Esophagus (tissue), 2 donors: Measurements from ENCODE around the gene NUP160. TPM values are rescaled to one million over a fixed set of nuclear protein-coding genes. Genes with fewer than 3 reads are reported as not detected.
"Not testable (repeated sequence)": the region's sequence is repeated elsewhere in the genome, so short reads cannot be mapped to it uniquely, and the experiment has no call there.

Experiments used
- H3K27ac ChIP-seq, 2 donors: one replicate each; pipeline ENCODE4 v1.5.1; 2013; ENCODE audit warnings: low read depth in 2 of 2, mild to moderate bottlenecking in 2 of 2, inconsistent platforms in 1 of 2, low read length in 1 of 2, moderate library complexity in 1 of 2
- H3K27me3 ChIP-seq, 2 donors: one replicate each; pipeline ENCODE4 v1.6.1; 2013; ENCODE audit warnings: low read length in 2 of 2, control low read depth in 1 of 2, mild to moderate bottlenecking in 1 of 2; ENCODE audit not compliant: insufficient read depth in 2 of 2, control insufficient read depth in 1 of 2
- H3K36me3 ChIP-seq, 2 donors: one replicate each; pipeline ENCODE4 v1.6.1; 2013; ENCODE audit warnings: low read length in 1 of 2; ENCODE audit not compliant: control insufficient read depth in 2 of 2, insufficient read depth in 2 of 2
- H3K4me1 ChIP-seq, 2 donors: one replicate each; pipeline ENCODE4 v1.6.1; 2013; ENCODE audit warnings: low read length in 1 of 2; ENCODE audit not compliant: control insufficient read depth in 2 of 2, insufficient read depth in 2 of 2
- H3K4me3 ChIP-seq, 2 donors: one replicate each; pipeline ENCODE4 v1.5.1; 2013; ENCODE audit warnings: low read length in 2 of 2, mild to moderate bottlenecking in 2 of 2, low read depth in 1 of 2, moderate library complexity in 1 of 2
- H3K9me3 ChIP-seq, 2 donors: one replicate each; pipeline ENCODE4 v1.6.1; 2013; ENCODE audit warnings: mild to moderate bottlenecking in 2 of 2, low read depth in 1 of 2, low read length in 1 of 2, moderate library complexity in 1 of 2; ENCODE audit not compliant: control insufficient read depth in 2 of 2, insufficient read depth in 1 of 2
- WGBS, 2 donors: extraction: QIAGEN DNeasy Blood & Tissue Kit; methylation state at CpG; one replicate each; pipeline ENCODE4 v1.1.7; 2013; 5-methylcytosine and 5-hydroxymethylcytosine counted together
- polyA plus RNA-seq, 2 donors: library from polyadenylated mRNA; stranded (reverse); fragments of 200-250 nt; gene quantifications; one replicate each; pipeline ENCODE4 v1.2.3, GENCODE V29; 2013
- donor health status: healthy with polysubstance abuse.
- donor health status: Bipolar disorder and iron deficiency.

Gene NUP160
- polyA plus RNA-seq, 2 donors = 10.4 to 10.9 TPM

DNA sequence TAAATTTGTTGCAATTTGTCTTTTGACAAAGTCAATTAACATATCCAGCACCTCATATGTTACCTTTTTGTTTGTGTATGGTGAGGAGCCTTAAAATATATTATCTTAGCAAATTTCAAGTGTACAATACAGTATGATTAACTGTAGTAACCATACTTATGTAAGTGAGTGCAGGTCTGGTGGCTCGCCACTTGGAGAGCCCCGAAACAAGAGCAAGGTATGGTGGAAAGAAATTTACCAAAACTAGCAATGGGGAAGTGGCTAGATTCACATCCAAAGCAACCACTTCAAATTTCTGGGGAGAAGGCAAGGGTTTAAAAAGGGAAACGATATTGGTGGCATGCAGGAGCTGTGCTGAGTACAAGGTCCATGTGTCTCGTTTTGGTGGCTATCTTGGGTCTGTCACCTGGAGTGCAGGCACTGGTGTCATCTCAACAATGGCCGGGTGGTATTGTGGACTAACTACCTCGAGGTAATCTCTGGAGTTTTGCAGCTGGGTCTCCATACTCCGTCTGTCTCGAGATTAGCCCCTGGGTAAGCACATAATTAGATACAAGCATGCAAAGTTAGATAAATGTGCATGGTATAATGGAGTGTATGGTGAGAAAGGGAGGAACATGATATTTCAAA lies 72.8 kb downstream of the NUP160 start:
- H3K36me3 ChIP-seq = peaks cover 2 to 11% of the 10 kb centered on the region in 2 donors
- H3K9me3 ChIP-seq = no peaks in the 10 kb centered on the region
- H3K4me3 ChIP-seq = no peak overlapping the region
- H3K27ac ChIP-seq = no peak overlapping the region
- no peaks in the 10 kb centered on the region for H3K4me1 ChIP-seq
- no peaks in the 10 kb centered on the region for H3K27me3 ChIP-seq
- 87 to 92% methylated on average over 8 of the region's 8 CpGs for WGBS, 2 donors

DNA sequence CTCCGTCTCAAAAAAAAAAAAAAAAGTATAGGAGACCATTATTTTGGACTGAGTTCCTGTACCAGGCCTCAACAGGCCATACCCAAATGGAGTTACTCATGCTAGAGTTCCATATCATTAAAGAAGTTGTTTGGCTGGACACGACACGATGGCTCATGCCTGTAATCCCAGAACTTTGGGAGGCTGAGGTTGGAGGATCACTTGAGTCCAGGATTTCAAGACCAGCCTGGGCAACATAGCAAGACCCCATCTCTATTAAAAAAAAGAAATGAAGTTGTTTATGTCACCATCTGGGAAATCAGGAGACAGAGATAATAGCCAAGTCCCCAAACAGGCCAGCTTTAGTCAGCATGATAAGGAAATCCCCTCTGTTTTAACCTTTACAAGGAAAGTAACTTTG lies 74.3 kb downstream of the NUP160 start:
- Histone ChIP-seq H3K36me3 (peaks cover 2 to 3% of the 10 kb centered on the region in 2 donors), H3K9me3 (no peaks in the 10 kb centered on the region), H3K27me3 (no peaks in the 10 kb centered on the region), H3K4me3 (no peak overlapping the region), H3K27ac (no peak overlapping the region), H3K4me1 (no peaks in the 10 kb centered on the region)
- WGBS, 2 donors = 97 to 100% methylated on average over 3 of the region's 3 CpGs

DNA sequence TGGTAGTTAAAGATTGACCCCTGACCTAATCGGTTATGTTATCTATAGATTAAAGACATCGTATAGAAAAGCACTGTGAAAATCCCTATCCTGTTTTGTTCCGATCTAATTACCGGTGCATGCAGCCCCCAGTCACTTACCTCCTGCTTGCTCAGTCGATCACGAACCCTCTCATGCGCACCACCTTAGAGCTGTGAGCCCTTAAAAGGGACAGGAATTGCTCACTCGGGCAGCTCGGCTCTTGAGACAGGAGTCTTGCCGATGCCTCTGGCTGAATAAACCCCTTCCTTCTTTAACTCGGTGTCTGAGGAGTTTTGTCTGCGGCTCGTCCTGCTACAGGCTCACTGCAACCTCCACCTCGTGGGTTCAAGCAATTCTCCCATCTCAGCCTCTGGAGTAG lies 78.6 kb downstream of the NUP160 start:
- not testable (repeated sequence) for H3K36me3 ChIP-seq, H3K27ac ChIP-seq, H3K9me3 ChIP-seq, H3K4me3 ChIP-seq, H3K4me1 ChIP-seq, H3K27me3 ChIP-seq
- 84% methylated on average over 14 of the region's 14 CpGs for WGBS, 2 donors

DNA sequence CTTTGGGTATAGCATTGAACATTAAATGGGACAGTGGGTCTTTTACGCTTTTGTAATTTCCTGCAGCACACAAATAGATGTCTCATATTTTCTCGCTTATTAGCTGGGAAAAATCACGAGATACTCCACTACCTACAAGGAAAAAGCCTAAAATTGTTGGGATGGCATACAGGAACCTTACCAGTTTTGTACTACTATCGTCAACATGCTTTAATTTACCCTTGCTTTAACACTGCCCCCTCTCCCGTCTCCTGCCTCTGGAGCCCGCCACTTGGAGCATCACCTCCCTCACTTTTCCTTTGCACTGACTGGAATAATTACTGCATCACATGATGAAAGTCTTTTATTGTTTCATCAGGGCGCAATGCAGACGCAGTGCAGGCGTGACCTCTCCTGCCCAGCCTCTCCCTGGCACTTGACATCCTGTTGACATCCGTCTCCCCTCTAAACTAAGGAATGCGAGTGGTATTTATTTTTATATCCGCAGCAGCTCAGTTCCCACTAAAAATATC lies 80.0 kb downstream of the NUP160 start:
- peaks cover 0 to 2% of the 10 kb centered on the region in 2 donors for H3K4me1 ChIP-seq
- 3 to 5% methylated on average over 12 of the region's 12 CpGs for WGBS, 2 donors
- H3K9me3 ChIP-seq = no peaks in the 10 kb centered on the region
- H3K4me3 ChIP-seq = peak overlapping the region; percentile 51 to 59
- H3K27ac ChIP-seq = peak overlapping the region; percentile 96 to 98
- no peaks in the 10 kb centered on the region for H3K36me3 ChIP-seq
- no peaks in the 10 kb centered on the region for H3K27me3 ChIP-seq

DNA sequence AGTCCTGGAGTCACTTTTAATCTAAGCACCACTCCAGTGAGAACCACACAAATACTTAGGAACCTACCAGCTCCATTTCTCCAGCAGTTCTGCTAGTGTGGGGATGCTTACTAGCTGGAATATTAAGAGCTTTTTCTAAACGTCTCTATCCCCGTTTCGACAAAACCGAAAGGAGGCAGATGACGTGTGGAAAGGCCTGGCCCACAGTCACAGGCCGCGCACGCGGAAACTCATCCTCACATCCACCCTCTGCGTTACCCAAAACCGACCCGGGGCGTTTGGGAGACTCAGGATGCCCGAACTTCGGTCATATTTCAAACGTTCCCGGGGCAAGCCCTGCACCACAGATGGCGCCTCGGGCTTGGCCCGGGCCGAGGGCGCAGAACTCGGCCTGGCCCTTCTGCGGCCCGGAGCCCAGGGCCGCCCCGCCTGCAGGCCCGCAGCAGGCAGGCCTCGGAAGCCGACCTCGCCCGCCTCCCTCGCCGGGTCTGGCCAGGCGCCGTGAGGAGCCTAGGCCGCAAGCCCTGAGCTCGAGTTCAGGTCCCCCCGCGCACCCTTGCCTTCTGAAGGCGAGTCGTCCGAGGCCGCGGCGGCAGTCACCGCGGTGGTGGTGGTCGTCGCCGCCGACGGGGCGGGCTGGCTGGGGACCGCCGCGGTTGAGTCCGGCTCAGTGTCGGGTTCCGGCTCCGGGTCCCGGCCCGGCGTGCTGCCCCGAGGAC lies 81.5 kb downstream of the NUP160 start:
- H3K9me3 ChIP-seq = no peaks in the 10 kb centered on the region
- H3K27me3 ChIP-seq = no peaks in the 10 kb centered on the region
- H3K27ac ChIP-seq = peak overlapping the region; percentile 98 to 99
- H3K4me3 ChIP-seq = peak overlapping the region; percentile 76 to 92
- WGBS, 2 donors = 0% methylated on average over 63 to 65 of the region's 65 CpGs
- H3K4me1 ChIP-seq = peaks cover 0 to 2% of the 10 kb centered on the region in 2 donors
- H3K36me3 ChIP-seq = peaks cover 0 to 10% of the 10 kb centered on the region in 2 donors

DNA sequence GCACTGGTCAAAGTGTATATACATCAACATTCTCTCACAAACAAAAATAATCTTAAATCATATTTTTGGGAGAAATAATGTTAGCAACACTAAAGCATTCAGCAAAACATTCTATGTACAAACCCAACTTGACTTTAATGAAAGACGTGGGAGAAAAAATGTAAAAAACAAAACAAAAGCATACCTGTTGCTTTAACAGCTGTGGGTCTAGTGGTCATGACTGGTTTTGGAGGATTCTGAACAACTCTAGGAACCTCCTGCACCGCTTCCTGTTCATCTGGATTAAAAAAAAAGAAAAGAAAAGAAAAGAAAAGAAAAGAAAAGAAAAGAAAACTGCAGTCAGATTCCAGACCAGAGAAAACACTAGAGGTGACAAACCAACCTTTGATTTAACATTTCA lies 83.1 kb downstream of the NUP160 start:
- WGBS, 2 donors = 42 to 55% methylated on average over 2 of the region's 2 CpGs
- peak overlapping the region in 1 of 2 donors; percentile 76 for H3K4me3 ChIP-seq
- no peaks in the 10 kb centered on the region for H3K27me3 ChIP-seq
- peaks cover 0 to 14% of the 10 kb centered on the region in 2 donors for H3K36me3 ChIP-seq
- H3K4me1 ChIP-seq = peaks cover 0 to 2% of the 10 kb centered on the region in 2 donors
- H3K9me3 ChIP-seq = no peaks in the 10 kb centered on the region
- H3K27ac ChIP-seq = no peak overlapping the region

GRCh38 chr11:47759291-47759690 lies 88.9 kb downstream of the NUP160 start:
- not testable (repeated sequence) for H3K9me3 ChIP-seq, H3K4me3 ChIP-seq, H3K27me3 ChIP-seq, H3K27ac ChIP-seq, H3K4me1 ChIP-seq
- 88% methylated on average over 11 of the region's 11 CpGs for whole genome bisulfite sequencing, 2 donors
- peaks cover 7 to 24% of the 10 kb centered on the region in 2 donors for H3K36me3 ChIP-seq

DNA sequence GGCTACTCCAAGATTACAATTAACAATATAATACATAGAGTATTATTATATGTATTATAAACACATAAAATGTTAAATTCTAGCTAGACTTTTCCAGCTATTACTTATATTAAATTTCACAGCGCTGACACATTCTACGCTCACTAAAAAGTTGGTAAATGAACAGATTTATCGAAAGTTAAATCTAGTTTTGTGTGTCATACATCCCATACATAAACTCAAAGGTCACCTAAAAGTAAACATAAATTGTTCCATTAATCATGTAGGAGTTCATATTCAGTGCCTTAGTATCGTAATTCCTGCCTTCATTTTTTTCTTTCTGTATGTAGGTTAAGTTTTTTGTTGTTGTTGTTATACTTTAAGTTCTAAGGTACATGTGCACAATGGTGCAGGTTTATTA lies 91.9 kb downstream of the NUP160 start:
- no peak overlapping the region for H3K4me3 ChIP-seq
- H3K27me3 ChIP-seq = no peaks in the 10 kb centered on the region
- H3K4me1 ChIP-seq = no peaks in the 10 kb centered on the region
- 91 to 94% methylated on average over 4 of the region's 4 CpGs for WGBS, 2 donors
- no peaks in the 10 kb centered on the region for H3K9me3 ChIP-seq
- H3K36me3 ChIP-seq = peaks cover 9 to 25% of the 10 kb centered on the region in 2 donors
- H3K27ac ChIP-seq = no peak overlapping the region

DNA sequence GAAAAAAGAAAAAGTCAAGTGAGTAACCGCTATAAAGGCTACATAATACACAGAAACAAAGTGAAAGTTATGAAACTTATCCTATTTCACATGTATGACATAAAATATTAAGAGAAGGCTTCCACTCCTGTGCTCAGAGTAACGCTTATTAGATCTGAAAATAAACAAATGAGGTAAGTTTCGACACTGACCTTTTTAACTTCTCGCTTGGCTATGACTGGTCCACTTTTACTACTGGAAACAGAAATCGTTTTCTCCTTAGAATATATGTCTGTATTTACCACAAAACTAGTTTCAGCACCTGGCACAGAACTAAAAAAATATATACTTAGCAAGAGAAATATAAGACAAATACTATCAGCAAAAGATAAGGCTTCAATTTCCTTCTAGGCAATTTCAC lies 97.4 kb downstream of the NUP160 start:
- Histone ChIP-seq H3K4me3 (no peak overlapping the region), H3K36me3 (peaks cover 2 to 31% of the 10 kb centered on the region in 2 donors), H3K27ac (no peak overlapping the region), H3K4me1 (no peaks in the 10 kb centered on the region), H3K9me3 (no peaks in the 10 kb centered on the region), H3K27me3 (no peaks in the 10 kb centered on the region)
- WGBS, 2 donors = 86 to 92% methylated on average over 5 of the region's 5 CpGs

- not testable (repeated sequence) for H3K9me3 ChIP-seq, H3K27me3 ChIP-seq, H3K4me3 ChIP-seq, H3K27ac ChIP-seq, H3K4me1 ChIP-seq
- H3K36me3 ChIP-seq = peaks cover 7 to 31% of the 10 kb centered on the region in 2 donors
- WGBS, 2 donors = 95 to 96% methylated on average over 7 of the region's 7 CpGs
These were observed 105.7 kb downstream of the NUP160 start for GRCh38 chr11:47742494-47742893.
